GM12878 (cell line): ENCODE data around the gene FKRP. TPM values are rescaled to one million over a fixed set of nuclear protein-coding genes. Genes with fewer than 3 reads are reported as not detected.
"Not testable (repeated sequence)": the region's sequence is repeated elsewhere in the genome, so short reads cannot be mapped to it uniquely, and the experiment has no call there.

Source experiments
- ATAC-seq: fragments of 200-7000 bp; cut with Tn5 transposase; 3 replicates; pipeline ENCODE4 v1.9.1; 2020; ENCODE audit warnings: mild to moderate bottlenecking, moderate library complexity
- BruUV-seq: library from RNA; stranded (reverse); fragments of 400-500 nt; replicated peaks from 2 replicates; lab custom pipeline; 2021; lab: Mats Ljungman, UMichigan
- CTCF ChIA-PET: fragments of 300-600 bp; sonication (Branson Sonifier 250); formaldehyde crosslinking; extraction: SDS; loops from one replicate; lab custom pipeline; 2021; ENCODE audit warnings: inconsistent platforms; lab: Yijun Ruan, JAX
- POLR2A ChIA-PET: fragments of 350-600 bp; formaldehyde crosslinking; extraction: SDS; loops from one replicate; lab custom pipeline; 2021; ENCODE audit warnings: inconsistent platforms; lab: Charles Lee
- RAD21 ChIA-PET: fragments of 300-600 bp; sonication (Branson Sonifier 250); formaldehyde crosslinking; loops from one replicate; lab custom pipeline; 2023; ENCODE audit warnings: antibody characterized with exemption; ENCODE audit not compliant: unreplicated experiment; lab: Charles Lee
- SMC1A ChIA-PET: fragments of 300-600 bp; sonication (Branson Sonifier 250); formaldehyde crosslinking; loops from one replicate; lab custom pipeline; 2023; ENCODE audit not compliant: unreplicated experiment, uncharacterized antibody; lab: Charles Lee
- DNase-seq: peaks from one replicate; pipeline ENCODE4 v3.0.0-alpha.2; 2011; ENCODE audit warnings: low read depth, low spot score
- FAIRE-seq: peaks from 3 replicates; lab custom pipeline; 2011; peaks lifted over from hg19 to GRCh38; lab: Jason Lieb, UNC
- H2AFZ ChIP-seq: 2 replicates; pipeline ENCODE4 v1.6.0; 2011; ENCODE audit warnings: low read depth, low read length, control low read depth; ENCODE audit not compliant: control insufficient read depth
- H3K27ac ChIP-seq: 2 replicates; pipeline ENCODE4 v1.5.1; 2011; ENCODE audit warnings: control low read depth; ENCODE audit not compliant: control insufficient read depth, insufficient read depth
- H3K27me3 ChIP-seq, 2 experiments: replicated peaks in 1 of 2; 2 replicates each; pipeline versions ENCODE4 v1.6.0 to v1.6.1; 2011; ENCODE audit warnings: low read length in 1 of 2; ENCODE audit not compliant: control insufficient read depth in 2 of 2, insufficient read depth in 2 of 2
- H3K36me3 ChIP-seq, 2 experiments: 2 replicates each; pipeline ENCODE4 v1.5.1; 2011; ENCODE audit warnings: low read length in 1 of 2; ENCODE audit not compliant: control insufficient read depth in 2 of 2, insufficient read depth in 2 of 2
- H3K4me1 ChIP-seq: 2 replicates; pipeline ENCODE4 v1.6.1; 2011; ENCODE audit warnings: mild to moderate bottlenecking, low read length, moderate library complexity, mixed read lengths; ENCODE audit not compliant: control insufficient read depth, insufficient read depth
- H3K4me2 ChIP-seq: 2 replicates; pipeline ENCODE4 v1.6.0; 2011; ENCODE audit warnings: control low read depth; ENCODE audit not compliant: control insufficient read depth, insufficient read depth
- H3K4me3 ChIP-seq: fragments of 200-600 bp; sonication (generic); 2 replicates; pipeline ENCODE4 v1.5.1; 2016
- H3K79me2 ChIP-seq: 2 replicates; pipeline ENCODE4 v1.6.0; 2011; ENCODE audit warnings: low read length; ENCODE audit not compliant: control insufficient read depth, insufficient read depth
- H3K9ac ChIP-seq: 2 replicates; pipeline ENCODE4 v1.8.0; 2011; ENCODE audit warnings: low read length, control low read depth, mixed read lengths; ENCODE audit not compliant: control insufficient read depth, insufficient read depth
- H3K9me3 ChIP-seq: replicated peaks from 3 replicates; pipeline ENCODE4 v1.5.1; 2011; ENCODE audit warnings: mild to moderate bottlenecking, low read length; ENCODE audit not compliant: control insufficient read depth, insufficient read depth
- H4K20me1 ChIP-seq: 2 replicates; pipeline ENCODE4 v1.6.0; 2011; ENCODE audit not compliant: control insufficient read depth, insufficient read depth
- POLR2A ChIP-seq: IDR thresholded peaks from 2 replicates; pipeline ENCODE4 v1.6.1; 2011; ENCODE audit warnings: low read depth, mild to moderate bottlenecking, low read length
- ZNF24 ChIP-seq: fragments of 450-650 bp; IDR thresholded peaks from 2 replicates; pipeline ENCODE4 v1.6.1; 2017; ENCODE audit warnings: antibody characterized with exemption, mild to moderate bottlenecking
- WGBS: methylation state at CpG from one replicate; pipeline ENCODE4 v1.1.6; 2016; ENCODE audit warnings: low lambda C conversion rate; ENCODE audit not compliant: insufficient replicate concordance, insufficient coverage; ENCODE audit errors: missing lambda C conversion rate; 5-methylcytosine and 5-hydroxymethylcytosine counted together
- in situ Hi-C: fragments of 300-500 bp; cut with MboI; formaldehyde crosslinking; loops from 9 replicates; pipeline ENCODE4 v1.14.3; 2018; ENCODE audit warnings: mixed read lengths
- intact Hi-C: fragments of 100-400 bp; cut with micrococcal nuclease; formaldehyde crosslinking; loops from one replicate; pipeline ENCODE4 v1.14.2; 2022; ENCODE audit not compliant: unreplicated experiment
- polyA plus RNA-seq, 11 experiments: library from polyadenylated mRNA; depleted of rRNA in 4 of 11; unstranded in 6 of 11; stranded (reverse) in 5 of 11; fragments of >200 nt; fragmentation: Nextera tagmentation in 4 of 11; fragmentation: Illumina TruSeq in 1 of 11; extraction: Ambion mirVana in 4 of 11; extraction: Trizol in 1 of 11; gene quantifications; 1 replicate in 1 of 11; 2 replicates in 10 of 11; pipeline versions ENCODE4 v1.2.1 to v1.2.3, GENCODE V29; 2011 to 2016; ENCODE audit warnings: inconsistent platforms in 2 of 11, missing spikeins in 2 of 11, low read depth in 1 of 11
- total RNA-seq, 4 experiments: library from RNA; depleted of rRNA in 3 of 4; stranded (reverse); fragments of >200 nt in 3 of 4; fragmentation: Illumina TruSeq in 1 of 4; extraction: Trizol in 1 of 4; gene quantifications; 2 replicates each; pipeline versions ENCODE4 v1.2.1 to v1.2.3, GENCODE V29; 2013 to 2021

The FKRP gene
- total and polyA plus RNA-seq, 10 of the 15 experiments (the other 5 are each of a cell fraction or from before 2014, with no cell fraction given): 1.3 to 14.1 (median 7.8) TPM

- intact Hi-C loops (no loop called here), in situ Hi-C loops (no loop called here)
- Histone ChIP-seq H3K79me2 (peaks cover 5% of the 10 kb centered on the region), H4K20me1 (no peaks in the 10 kb centered on the region), H2AFZ (no peak overlapping the region), H3K27me3 (no peaks in the 10 kb centered on the region), H3K4me1 (no peaks in the 10 kb centered on the region), H3K4me3 (no peak overlapping the region), H3K27ac (no peak overlapping the region), H3K4me2 (no peak overlapping the region), H3K9me3 (no peaks in the 10 kb centered on the region), H3K36me3 (peaks cover 25 to 27% of the 10 kb centered on the region in 2 experiments), H3K9ac (no peak overlapping the region)
- 91% methylated on average over 29 of the region's 33 CpGs for WGBS
- no peak for TF ChIP-seq ZNF24
- peak; percentile 68 for TF ChIP-seq POLR2A
- CTCF ChIA-PET: interaction anchor here (0.5 to 1.4 kb wide), 6 partner anchors 10 to 63 kb away, joined by 3 to 5 read pairs (median 4); no protein-coding TSS in a partner anchor
- RAD21 ChIA-PET: no interaction called here
- ATAC-seq: peak; percentile 68
- no peak for DNase-seq
- BruUV-seq: no TSS peak
- SMC1A ChIA-PET: interaction anchor here (0.5 kb wide), 1 partner anchor 180 kb away, joined by 3 read pairs; no protein-coding TSS in a partner anchor
- POLR2A ChIA-PET: no interaction called here
- no peak for FAIRE-seq
Observed at GRCh38 chr19:46776927-46777911, 31.4 kb downstream of the FKRP start.

GRCh38 chr19:46777956-46778645, 32.2 kb downstream of the FKRP start:
- H3K9ac ChIP-seq, H2AFZ ChIP-seq, ATAC-seq, POLR2A ChIA-PET, in situ Hi-C loops, BruUV-seq, intact Hi-C loops, SMC1A ChIA-PET, DNase-seq, H3K27me3 ChIP-seq, H3K4me2 ChIP-seq, H3K4me3 ChIP-seq, H3K27ac ChIP-seq, H3K9me3 ChIP-seq, RAD21 ChIA-PET, FAIRE-seq, H3K4me1 ChIP-seq, H4K20me1 ChIP-seq: not testable (repeated sequence)
- 87% methylated on average over 10 of the region's 12 CpGs for WGBS
- Histone ChIP-seq H3K79me2 (peaks cover 12% of the 10 kb centered on the region), H3K36me3 (peaks cover 30 to 32% of the 10 kb centered on the region in 2 experiments)
- CTCF ChIA-PET: interaction anchor here (1.0 to 1.4 kb wide), 3 partner anchors 9 to 62 kb away, joined by 3 to 5 read pairs (median 4); no protein-coding TSS in a partner anchor
